EL (cell line): Measurements from ENCODE around the gene AOC3.

ENCODE experiments used
- DNase-seq: peaks from one replicate; pipeline ENCODE4 v3.0.0-alpha.2; 2016

The AOC3 gene

GRCh38 chr17:42850954-42851353 lies at the start of gene AOC3:
Gene AOC3 (plus strand): TSS chr17:42851199. CDS start chr17:42851344, 145 bp downstream.
- no peak for DNase-seq

- no peak for DNase-seq
These were observed 47.7 kb upstream of the AOC3 start for GRCh38 chr17:42803074-42803883.

- DNase-seq, result no peak
These were observed 46.1 kb upstream of the AOC3 start for GRCh38 chr17:42804918-42805367.

- no peak for DNase-seq
These were observed 44.8 kb upstream of the AOC3 start for GRCh38 chr17:42806249-42806648.

DNA sequence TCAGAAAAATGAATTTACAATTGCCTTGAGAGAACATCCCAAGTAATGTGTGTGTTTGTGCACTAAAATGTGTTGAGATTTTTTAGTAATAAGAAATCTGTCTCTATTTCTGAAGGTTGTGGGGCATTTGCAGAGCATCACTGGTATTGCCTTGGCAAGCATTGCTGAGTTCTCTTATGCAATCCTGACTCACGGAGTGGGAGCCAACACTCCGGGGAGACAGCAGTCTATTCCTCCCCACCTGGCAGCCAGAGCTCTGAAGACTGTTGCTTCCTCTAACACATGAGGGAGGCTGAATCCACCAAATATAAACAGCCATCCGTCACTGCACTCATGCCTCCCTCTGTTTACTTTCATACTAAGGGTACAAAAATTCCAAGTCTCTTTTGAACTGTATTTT lies 41.7 kb upstream of the AOC3 start:
- DNase-seq, result peak; percentile 80

DNA sequence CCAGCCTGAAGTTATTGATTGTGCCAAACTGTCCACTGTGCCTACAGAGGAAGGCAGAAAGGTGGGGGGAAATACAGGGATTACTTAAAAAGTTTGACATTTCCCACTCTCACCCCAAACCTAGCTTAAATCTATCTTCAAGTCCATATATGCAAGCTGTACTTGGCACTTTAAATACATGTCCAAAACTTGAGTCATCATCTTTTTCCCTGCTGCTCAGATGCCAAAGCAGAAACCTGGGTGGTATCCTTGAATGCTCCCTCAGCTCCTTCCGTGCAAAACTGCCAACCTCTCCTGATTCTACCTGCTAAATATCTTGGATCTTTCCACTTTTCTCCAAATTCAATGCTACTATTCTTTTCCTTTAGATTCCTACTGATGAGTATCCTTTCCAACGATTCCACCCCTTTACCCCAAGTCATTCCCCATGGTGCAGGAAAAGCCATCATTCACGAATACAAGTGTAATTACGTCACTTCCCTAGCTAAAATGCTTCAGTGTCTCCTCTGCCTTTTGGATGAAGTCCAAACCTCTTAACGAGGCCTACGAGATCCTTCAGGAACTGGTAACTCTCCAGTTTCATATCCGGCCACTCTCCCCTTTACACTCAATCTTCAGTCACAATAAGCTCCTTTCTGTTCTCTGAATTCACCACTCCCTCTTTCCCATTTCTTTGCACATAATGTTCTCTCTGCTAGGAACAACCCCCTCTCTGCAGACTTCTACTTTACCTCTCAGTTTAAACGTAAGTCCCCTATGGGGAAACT lies 36.2 kb upstream of the AOC3 start:
- peak; percentile 96 for DNase-seq

DNA sequence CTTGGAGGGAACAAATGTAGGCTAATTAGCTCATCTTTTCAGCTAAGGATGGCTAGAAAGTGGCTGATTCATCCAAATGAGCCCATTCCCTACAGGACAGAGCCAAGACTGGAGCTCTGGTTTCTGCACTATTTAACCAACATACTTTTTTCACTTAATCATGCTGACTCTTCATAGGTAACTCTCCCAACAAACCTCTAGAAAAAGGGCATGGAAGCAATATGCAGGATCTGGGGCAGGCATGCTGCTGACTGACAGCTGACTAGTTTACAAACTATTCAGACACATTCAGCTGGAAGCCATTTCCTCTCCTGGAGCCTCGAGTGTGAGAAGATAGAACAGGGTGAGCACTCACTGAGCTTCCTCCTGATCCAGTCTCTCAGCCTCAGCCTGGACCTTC lies 33.1 kb upstream of the AOC3 start:
- peak; percentile 77 for DNase-seq

GRCh38 chr17:42818379-42818778 lies 32.6 kb upstream of the AOC3 start:
- DNase-seq, result peak; percentile 37

- DNase-seq, result peak; percentile 68
These were observed 31.0 kb upstream of the AOC3 start for GRCh38 chr17:42819939-42820535.

DNA sequence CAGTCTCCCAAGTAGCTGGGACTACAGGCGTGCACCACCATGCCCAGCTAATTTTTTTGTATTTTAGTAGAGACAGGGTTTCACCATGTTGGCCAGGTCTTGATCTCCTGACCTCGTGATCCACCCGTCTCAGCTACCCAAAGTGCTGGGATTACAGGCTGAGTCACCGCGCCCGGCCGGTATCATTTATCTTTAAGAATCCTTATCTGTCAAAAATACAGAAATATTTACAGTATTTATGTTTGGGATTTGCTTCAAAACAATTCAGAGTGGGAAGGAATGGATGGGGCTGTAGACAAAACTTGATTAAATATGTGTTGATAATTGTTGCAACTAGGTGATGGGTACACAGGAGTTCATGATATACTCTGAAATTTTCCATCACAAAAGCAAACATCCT lies 29.8 kb upstream of the AOC3 start:
- no peak for DNase-seq

DNA sequence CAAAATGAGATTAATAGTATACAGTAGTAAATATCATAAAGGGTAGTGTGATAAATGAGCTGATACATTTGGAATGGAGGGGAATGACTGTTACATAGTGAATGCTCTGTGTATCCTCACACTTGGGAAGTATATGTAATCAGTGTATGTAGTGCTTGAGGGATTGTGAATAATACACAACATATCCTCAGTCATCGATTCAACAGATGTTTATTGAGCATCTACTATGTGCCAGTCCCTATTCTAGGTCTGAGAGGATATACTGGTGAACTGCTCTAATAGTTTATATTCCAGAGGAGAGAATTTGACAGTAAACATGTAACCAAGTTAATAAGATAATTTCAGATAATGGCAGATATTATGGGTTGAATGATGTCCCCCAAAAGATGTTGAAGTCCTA lies 23.5 kb upstream of the AOC3 start:
- no peak for DNase-seq

GRCh38 chr17:42830971-42831370 lies 20.0 kb upstream of the AOC3 start:
- DNase-seq, result no peak

DNA sequence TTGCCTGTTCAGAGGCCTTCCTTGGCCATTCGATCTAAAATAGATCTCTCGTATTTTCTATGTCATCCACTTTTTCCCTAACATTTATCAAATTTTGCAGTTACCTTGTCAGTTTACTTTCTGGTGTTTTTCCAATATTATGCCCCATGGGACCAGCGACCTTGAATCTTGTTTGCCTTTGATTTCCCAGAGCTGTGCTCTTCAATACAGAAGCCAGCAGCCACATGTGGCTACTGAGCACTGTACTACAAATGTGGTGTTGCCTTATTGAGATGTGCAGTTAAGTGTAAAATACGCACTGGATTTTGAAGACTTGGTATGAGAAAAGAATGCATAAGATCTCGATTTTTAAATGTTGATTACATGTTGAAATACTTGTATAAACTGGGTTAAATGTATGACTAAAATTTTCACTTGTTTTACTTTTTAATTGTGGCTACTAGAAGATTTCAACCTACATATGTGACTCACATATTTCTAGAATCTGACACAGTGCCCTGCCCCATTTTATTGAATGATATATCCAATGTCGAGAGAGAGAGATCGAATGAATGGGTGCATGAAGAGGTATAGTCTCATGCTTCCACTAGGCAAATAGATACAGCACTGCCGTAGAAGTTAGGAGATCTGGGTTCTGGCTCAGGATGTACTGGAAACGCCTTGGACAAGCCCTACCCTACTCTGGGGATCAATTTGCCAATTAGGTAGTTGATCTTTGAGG lies 18.6 kb upstream of the AOC3 start:
- no peak for DNase-seq

DNA sequence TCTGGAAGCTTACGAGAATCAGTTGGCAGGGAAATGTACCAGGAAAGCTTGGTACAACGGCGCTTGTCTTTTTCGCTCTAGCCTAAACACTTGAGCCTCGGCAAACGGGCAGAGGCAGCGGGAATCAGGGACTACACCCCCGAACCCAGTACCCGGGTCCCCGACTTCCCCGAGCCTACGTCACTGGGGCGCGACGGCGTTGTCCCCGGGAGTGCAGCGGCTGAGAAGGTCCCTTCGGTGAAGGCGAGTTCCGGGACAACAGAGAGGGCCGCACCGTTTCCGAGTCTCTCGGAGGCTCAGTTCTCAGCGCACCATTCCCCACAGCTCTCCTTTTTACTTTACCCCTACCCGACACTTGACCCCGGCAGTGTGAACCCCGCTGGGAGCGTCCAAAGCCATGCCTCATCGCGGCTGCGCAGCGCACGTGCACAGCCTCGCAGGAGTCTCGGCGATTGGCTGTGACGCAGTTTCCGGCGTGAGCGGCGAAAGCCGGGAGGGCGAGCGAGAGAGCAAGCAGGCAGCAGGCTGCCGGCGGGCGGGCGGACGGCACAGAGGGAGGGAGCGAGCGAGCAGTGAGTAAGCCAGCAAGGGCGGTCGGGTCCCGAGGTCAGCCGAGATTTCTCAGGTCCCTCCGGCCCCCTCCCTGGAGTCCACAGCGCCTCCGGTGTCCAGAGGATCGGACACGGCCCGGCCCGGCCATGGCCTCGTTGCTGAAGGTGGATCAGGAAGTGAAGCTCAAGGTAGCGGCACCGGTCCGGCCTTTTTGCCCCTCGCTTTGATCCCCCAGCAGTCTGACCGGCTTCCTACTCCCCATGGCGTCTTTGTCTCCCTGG lies 17.8 kb upstream of the AOC3 start, which contains the start of gene PSME3:
Gene PSME3 (plus strand): TSS at position 464 of the 833 bp plus-strand sequence. CDS start 235 bp downstream, at position 699.
- DNase-seq, result peak; percentile 92

DNA sequence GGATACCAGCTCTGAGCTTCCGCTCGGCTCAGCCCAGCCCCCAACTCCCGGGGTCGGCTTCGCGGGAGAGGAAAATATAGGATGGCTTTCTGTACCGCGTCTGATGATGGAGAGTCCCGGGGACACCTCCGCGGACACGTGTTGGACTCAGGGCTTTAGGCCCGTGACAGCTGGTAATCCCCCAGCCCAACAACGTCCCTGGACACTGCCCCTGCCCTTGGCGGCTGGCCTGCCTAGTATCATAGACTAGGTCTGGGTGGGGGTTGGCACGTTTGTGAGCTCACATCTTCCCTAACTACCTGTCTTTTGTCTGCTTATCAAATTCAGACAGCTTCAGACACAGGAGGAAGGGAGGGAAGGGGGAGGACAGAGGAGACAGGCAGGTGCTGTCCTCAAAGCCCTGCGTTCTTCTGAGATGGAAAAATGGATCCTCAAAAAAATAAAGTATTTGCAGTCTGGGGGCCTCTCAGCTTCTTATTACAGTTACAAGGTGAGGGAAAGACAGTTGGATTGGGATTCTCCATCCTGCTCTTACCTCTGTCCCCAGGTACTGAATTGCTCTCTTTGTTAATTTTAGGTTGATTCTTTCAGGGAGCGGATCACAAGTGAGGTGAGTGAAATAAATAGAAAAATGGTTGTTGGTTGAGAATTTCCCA lies 17.1 kb upstream of the AOC3 start:
- no peak for DNase-seq

- no peak for DNase-seq
These were observed 15.3 kb upstream of the AOC3 start for GRCh38 chr17:42835732-42836131.

DNA sequence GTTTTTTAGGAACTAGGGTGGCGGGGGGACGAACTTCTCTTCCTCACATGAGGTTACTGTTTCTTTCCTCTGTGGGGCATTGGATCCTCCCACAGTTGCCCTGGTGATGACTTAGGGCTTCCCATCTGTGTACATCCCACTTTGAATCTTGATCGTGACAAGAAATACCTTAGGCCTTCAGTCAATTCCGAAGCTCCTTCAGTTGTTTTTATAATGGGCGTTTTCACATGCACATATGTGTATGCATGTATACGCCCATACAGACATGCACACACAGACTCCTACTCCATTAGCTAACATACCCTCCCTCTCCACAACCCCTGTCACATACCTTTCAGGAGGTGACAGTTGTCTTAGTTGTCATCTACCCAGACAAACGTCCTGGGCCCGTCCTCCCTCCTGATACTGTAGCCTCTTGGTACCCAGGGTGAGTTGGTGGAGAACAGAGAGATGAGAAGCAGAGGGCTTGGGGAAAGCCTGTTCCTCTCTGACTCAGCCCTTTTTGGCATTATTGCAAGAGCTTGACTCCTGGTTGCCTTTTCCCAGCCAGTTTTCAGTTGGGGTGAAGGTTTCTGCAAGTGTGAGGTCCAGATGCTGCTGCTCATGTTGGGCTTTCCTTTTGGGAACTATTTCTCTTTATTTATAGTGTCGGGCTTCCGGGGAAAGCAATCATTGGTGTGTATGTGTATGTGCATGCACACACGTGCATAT lies 8.9 kb upstream of the AOC3 start:
- no peak for DNase-seq

DNA sequence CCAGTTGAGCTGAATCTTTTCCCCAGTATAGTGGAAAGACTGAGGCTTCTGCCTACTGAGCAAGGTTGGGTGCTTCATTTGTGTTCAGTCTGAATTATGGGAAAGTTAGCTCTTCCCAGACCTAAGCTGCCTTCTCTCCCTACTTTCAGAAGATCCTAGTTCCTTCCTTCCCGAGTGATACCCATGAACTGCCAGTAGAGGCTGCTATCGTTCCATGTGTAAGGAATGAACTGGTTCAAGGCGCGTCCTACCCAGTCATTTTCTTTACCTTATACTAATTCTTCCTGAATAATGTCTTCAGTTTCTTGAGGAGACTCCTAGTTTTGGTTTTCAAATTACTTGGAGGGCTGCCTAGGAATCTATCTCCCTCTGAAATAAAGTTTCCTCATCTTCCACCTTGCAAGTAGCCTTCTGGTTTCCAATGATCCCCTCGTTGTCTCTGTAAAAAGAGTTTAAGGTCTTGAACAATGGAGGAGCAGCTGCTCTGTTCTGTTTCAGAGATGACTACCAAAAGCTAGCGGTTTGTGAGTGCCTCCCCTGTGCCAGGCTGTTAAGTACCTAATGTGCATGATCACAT lies 7.6 kb upstream of the AOC3 start:
- DNase-seq, result peak; percentile 62

DNA sequence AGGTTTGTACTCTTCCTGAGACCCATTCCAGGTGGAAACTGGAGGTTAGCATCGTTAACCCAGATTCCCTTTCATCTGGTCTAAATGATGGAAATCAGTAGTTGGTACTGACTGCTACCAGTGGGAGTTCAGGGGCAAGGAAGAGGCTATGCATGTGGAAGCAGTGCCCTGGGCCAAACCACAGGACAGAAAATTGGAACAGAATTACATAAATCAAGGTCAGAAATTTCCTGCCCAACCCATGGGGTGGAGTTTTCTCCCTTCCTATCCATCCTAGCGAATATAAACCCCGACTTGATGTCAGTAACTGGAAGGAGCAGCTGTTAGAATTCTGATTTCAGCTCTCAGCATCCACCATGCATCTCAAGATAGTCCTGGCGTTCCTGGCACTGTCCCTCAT lies 6.7 kb upstream of the AOC3 start, which contains the start of gene AOC2:
Gene AOC2 (plus strand): TSS at position 310 of the 400 bp plus-strand sequence. CDS start 47 bp downstream, at position 357.
- DNase-seq, result no peak
